Panc1 (cell line): ENCODE results near the gene OR52R1.

Experiments used
- POLR2AphosphoS5 ChIP-seq: IDR thresholded peaks from 2 replicates; pipeline ENCODE4 v1.6.1; 2012; ENCODE audit warnings: mild to moderate bottlenecking, low read depth, low read length, moderate library complexity
- TF ChIP-seq, protein P1 (sequence below): fragments of 450-650 bp; IDR thresholded peaks from 2 replicates; pipeline ENCODE4 v1.5.1; 2017; ENCODE audit warnings: mild to moderate bottlenecking
- TF ChIP-seq, protein P2 (sequence below), 2 experiments: IDR thresholded peaks; 2 replicates each; pipeline ENCODE4 v1.6.1; 2011 to 2012; ENCODE audit warnings: low read depth in 2 of 2, control low read depth in 1 of 2, low read length in 1 of 2, mild to moderate bottlenecking in 1 of 2, moderate library complexity in 1 of 2; ENCODE audit not compliant: insufficient read depth in 1 of 2

DNA sequence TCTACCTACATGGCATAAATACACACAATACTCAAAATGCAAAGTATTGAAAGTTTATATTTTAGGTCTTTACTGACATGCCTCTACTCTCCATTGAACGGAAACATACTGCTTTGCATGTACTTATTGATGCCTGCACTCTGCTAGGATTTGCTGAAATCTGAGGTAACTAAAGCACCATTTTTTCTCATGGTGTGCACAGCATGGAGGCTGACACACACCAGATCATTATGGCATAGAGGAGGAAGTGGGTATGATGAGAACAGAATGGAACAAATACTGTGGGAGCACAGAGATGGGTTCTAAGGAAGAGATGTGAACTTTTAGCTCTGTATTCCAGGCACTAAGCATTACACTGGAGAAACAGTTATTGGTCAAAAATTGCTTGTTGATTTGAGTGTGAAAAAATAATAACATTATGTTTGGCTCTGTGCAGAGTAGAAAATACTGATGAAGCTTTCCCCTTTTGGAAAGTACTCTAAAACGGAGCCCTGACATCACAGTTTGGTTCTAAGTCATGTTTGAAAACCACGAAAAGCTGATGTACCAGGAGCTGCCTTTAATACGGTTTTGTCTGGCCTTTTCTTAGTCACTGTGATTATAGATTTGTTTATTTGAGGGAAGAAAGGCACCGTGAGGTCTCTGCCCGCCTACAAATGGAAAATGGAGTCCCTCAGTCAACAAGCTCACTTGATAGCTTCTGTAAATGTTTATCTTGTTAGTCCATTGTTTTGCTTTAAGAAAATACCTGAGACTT, 5.6 kb downstream of the OR52R1 start:
- TF ChIP-seq, protein P1, sequence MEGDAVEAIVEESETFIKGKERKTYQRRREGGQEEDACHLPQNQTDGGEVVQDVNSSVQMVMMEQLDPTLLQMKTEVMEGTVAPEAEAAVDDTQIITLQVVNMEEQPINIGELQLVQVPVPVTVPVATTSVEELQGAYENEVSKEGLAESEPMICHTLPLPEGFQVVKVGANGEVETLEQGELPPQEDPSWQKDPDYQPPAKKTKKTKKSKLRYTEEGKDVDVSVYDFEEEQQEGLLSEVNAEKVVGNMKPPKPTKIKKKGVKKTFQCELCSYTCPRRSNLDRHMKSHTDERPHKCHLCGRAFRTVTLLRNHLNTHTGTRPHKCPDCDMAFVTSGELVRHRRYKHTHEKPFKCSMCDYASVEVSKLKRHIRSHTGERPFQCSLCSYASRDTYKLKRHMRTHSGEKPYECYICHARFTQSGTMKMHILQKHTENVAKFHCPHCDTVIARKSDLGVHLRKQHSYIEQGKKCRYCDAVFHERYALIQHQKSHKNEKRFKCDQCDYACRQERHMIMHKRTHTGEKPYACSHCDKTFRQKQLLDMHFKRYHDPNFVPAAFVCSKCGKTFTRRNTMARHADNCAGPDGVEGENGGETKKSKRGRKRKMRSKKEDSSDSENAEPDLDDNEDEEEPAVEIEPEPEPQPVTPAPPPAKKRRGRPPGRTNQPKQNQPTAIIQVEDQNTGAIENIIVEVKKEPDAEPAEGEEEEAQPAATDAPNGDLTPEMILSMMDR: no peak
- no peak for TF ChIP-seq POLR2AphosphoS5
- TF ChIP-seq, protein P2, sequence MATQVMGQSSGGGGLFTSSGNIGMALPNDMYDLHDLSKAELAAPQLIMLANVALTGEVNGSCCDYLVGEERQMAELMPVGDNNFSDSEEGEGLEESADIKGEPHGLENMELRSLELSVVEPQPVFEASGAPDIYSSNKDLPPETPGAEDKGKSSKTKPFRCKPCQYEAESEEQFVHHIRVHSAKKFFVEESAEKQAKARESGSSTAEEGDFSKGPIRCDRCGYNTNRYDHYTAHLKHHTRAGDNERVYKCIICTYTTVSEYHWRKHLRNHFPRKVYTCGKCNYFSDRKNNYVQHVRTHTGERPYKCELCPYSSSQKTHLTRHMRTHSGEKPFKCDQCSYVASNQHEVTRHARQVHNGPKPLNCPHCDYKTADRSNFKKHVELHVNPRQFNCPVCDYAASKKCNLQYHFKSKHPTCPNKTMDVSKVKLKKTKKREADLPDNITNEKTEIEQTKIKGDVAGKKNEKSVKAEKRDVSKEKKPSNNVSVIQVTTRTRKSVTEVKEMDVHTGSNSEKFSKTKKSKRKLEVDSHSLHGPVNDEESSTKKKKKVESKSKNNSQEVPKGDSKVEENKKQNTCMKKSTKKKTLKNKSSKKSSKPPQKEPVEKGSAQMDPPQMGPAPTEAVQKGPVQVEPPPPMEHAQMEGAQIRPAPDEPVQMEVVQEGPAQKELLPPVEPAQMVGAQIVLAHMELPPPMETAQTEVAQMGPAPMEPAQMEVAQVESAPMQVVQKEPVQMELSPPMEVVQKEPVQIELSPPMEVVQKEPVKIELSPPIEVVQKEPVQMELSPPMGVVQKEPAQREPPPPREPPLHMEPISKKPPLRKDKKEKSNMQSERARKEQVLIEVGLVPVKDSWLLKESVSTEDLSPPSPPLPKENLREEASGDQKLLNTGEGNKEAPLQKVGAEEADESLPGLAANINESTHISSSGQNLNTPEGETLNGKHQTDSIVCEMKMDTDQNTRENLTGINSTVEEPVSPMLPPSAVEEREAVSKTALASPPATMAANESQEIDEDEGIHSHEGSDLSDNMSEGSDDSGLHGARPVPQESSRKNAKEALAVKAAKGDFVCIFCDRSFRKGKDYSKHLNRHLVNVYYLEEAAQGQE (IDR thresholded peaks at IDR 0.05; ENCODE audit: insufficient read depth in 1 of 2, low read depth in 2 of 2, low read length in 1 of 2): no peak
